NCI-H2029 (cell line): ENCODE measurements around the gene SLC17A2.
"Not testable (repeated sequence)": the region's sequence is repeated elsewhere in the genome, so short reads cannot be mapped to it uniquely, and the experiment has no call there.

ENCODE experiments used
- DNase-seq: peaks from one replicate; lab custom pipeline; 2025; lab: John Stamatoyannopoulos, UW

Gene SLC17A2

DNA sequence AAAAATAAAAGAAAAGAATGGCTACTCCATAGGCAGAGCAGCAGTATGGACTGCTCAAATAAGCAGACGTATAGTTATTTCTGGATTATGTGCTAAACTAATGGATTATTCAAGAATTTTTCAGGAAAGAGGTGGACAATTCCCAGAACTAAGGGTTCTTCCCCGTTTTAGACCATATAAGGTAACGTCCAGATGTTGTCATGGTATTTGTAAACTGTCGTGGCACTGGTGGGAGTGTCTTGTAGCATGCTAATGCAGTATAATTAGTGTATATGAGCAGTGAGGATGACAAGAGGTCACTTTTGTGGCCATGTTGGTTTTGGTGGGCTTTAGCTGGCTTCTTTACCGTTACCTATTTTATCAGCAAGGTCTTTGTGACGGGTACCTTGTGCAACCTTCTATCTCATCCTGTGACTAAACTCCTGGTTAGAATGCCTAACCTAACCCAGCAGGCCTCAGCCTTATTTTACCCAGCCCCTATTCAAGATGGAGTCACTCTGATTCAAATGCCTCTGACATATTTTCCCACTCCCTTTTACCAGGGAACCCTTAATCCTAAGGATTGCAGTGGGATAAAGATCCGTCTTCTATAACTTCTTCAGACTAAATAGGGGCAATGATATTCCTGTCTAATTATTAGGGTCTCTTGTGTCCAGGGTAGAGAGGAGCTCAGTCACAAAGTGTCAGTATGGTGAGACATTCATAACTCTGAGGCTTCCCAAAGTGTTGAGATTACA, 21.0 kb upstream of the SLC17A2 start:
- no peak for DNase-seq

DNA sequence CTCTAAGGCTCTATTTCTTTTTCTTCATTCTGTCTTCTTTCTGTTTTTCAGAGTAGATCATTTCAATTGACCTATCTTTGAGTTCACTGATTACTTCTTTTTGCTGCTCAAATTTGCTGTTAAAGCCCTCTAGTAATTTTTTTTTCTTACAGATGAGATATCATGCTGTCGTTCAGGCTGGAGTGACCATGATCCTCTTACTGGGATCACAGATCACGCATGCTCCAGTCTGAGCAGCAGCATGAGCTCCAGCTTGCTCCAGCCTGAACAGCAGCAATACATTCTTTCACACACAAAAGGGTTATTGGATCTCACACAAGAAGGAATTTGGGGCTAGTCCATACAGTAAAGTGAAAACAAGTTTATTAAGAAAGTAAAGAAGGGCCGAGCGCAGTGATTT, 19.8 kb upstream of the SLC17A2 start:
- DNase-seq: no peak

DNA sequence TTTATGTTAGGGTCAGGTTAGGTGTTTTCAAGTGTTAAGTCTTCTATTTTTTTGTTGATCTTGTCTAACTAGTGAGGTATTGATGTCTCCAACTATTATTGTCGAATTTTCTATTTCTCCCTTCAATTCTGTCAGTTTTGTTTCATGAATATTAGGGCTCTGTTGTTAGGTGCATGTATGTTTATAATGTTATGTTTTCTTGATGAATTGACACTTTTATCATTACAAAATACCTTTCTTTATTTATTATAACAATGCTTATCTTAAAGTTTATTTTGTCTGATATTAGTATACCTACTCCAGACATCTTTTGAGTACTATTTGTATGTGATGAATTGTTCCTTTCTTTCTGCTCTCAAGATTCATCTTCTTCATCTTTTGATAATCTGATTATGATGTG, 19.2 kb upstream of the SLC17A2 start:
- DNase-seq: no peak

DNA sequence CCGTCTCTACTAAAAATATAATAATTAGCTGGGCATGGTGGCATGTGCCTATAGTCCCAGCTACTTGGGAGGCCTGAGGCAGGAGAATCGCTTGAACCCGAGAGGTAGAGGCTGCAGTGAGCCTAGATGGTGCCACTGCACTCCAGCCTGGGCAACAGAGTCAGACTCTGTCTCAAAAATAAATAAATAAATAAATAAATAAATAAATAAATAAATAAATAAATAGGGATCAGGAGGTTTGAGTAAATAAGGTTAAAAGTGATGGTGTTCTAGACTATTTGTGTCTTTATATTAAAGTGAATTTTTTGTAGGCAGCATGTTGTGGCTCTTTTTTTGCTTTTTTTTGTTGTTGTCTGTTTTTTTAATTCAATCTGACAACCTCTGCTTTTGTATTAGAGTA, 17.0 kb upstream of the SLC17A2 start:
- DNase-seq: not testable (repeated sequence)

DNA sequence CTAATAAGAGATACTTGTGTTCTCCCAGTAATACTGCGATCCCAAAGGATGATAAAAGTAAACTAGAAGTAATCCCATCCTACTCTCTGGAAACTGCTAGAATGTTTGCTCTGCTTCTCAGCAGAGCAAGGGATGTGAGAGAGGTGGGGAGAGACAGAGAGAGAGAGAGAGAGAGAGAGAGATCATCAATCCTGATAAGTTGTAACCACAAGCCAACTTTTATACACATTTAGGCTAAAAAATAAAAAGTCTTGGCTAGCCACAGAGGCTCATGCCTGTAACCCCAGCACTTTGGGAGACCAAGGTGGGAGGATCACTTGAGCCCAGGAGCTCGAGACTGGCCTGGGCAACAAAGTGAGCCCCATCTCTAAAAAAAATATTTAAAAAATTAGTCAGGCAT, 16.1 kb upstream of the SLC17A2 start:
- DNase-seq: no peak

DNA sequence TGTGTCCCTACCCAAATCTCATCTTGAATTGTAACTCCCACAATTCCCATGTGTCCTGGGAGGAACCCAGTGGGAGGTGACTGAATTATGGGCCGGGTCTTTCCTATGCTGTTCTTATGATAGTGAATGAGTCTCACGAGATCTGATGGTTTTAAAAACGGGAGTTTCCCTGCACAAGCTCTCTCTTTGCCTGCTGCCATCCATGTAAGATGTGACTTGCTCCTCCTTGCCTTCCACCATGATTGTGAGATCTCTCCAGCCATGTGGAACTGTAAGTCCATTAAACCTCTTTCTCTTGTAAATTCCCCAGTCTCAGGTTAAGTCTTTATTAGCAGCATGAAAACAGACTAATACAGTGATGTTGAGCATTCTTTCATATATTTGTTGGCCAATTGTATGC, 15.2 kb upstream of the SLC17A2 start:
- DNase-seq: not testable (repeated sequence)

DNA sequence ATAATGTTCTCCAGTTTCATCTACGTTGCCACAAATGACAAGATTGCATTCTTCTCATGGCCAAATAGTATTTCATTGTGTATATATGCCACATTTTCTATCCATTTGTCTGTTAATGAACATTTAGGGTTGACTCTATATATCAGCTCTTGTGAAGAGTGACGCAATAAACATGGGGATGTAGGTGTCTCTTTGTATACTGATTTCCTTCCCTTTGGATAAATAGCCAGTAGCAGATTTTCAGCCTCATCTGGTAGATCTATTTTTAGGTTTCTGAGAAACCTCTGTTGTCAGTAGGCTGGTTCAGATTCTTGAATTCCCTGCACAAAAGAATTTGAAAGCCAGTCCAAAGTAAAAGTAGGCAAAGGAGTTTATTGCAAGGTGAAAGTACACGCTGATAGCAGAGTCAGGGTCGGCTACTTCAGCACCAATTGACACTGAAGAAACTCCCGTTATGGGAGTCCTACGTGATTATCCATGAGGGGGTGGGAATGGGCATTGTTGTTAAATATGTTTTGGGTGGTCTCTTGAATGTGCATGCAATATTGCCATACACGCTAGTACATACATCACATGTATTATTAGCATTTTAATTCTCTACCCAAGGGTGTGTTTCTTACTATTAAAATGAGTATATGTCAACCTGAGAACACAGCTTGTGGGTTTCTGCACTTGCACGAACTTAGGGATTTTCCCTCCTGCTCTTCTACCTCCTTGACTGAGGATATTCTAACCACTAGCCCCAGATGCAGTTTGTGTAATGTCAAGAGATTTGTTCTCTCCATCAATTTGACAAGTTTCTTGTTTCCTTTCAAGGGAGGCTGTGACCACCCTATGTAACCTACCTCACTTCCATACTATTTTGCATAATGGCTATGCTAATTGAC, 14.4 kb upstream of the SLC17A2 start:
- DNase-seq: no peak

DNA sequence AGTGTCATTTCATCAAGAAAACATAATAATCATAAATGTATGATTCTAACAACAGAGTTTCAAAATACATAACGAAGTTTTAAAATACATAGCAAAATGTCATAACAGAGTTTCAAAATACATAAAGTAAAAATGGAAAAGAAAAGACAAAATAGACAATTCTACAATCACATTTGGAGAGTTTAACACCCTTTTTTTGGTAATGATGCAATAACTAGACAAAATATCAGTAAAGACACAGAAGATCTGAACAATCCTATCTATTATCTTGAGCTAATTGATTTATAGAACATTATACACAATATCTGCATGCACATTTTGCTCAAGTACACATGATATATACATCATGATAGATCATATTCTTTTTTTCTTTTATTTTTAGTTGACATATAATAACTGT, 13.4 kb upstream of the SLC17A2 start:
- no peak for DNase-seq

DNA sequence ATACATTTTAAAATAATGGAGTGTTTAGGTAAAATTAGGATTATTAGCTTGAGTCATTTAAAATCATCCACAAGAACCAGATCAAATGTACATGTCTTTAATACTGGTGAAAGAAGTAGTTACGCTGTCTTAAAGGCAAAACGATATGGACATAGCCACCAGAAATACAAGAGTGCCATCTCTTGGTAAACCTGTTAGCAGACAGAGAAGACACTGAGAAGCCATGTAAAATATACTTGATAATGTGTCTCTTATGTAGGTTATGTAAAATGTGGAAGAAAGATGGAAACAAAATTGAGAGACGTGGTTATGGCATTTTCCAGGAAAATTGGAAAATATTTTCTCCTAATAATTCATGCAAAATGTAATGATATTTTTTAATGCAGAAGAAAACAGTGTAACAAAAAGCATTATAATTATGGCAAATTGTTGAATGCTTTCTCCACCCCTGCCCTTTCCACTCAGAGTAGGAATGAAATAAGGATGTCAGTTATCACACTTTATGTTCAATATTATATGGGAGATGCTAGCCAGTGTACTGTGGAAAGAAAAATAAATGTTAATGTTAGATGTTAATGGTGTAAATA, 12.2 kb upstream of the SLC17A2 start:
- peak; percentile 9 for DNase-seq

DNA sequence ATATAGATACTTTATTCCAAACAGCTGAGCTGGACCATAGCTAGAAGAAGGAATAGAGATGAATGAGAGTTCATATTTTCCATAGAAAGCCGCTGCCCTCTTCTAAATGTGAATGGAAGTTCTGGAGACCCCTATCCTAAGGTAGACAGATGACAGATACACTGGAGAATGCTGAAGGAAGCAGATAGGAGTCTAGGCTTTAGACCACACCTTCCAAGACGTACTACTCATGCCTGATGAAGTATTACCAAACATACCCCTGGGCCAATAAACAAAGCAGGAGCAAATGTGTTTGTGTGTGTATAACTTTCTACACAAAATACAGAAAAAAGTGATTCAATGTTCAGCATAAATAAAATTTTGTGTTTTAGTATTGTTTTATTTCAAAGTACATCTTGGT, 9.1 kb upstream of the SLC17A2 start:
- no peak for DNase-seq

DNA sequence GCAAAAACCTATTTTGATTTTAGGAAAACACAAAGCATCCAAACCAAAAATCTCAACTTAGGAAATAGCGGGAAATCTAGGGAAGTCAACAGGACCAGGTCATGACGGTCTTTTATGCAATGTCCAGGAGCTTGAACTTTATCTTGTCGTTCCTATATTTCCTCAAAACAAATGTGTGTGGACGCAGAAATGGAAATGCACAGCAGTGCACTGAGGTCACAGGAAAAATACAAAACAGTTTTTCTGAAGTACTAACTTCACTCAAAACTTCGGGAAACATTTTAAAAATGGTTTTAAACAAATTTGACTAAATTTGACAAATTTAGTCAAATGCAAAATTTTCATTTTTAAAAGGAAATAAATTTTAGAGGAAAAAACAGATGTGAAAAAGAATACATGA, 5.5 kb upstream of the SLC17A2 start:
- no peak for DNase-seq

DNA sequence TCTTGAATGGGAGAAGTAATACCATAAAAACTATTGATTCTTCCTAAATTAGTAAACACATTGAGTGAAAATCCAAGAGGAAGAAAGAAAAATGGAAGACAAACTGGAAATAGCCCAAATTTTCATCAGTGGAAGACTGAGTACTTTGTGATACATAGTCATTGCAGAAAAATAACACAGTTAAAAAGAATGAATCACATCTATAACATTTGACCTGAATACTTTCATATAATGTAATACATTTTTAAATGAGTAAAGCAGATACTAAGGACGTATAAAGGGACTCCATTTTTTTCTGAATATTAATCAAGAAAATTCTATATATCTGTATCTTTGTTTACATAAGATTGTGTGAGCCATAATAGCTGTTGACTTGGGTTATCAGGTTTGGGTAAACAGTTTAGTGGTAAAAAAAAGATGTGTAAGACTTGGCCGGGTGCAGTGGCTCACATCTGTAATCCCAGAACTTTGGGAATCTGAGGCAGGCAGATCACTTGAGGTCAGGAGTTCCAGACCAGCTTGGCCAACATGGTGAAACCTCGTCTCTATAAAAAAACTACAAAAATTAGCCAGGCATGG, 4.3 kb upstream of the SLC17A2 start:
- no peak for DNase-seq

DNA sequence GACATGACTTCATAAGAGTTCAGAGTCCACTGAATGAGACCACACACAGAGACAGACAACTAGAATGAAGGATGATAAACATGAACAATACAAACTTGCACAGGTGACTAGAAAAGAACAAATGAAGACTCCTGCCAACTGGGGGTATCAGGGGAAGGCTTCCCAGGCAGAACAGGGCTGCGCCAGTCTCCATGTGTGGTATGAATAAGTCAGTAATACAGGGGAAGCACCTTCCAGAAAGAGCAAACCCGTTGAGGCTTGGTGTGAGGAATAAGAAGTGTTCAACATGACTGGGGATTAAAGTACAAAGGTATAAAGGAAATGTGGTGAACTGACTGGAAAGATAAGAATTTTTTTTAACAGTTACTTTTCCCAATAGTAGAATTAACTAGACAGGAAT, 3.7 kb upstream of the SLC17A2 start:
- DNase-seq: no peak

DNA sequence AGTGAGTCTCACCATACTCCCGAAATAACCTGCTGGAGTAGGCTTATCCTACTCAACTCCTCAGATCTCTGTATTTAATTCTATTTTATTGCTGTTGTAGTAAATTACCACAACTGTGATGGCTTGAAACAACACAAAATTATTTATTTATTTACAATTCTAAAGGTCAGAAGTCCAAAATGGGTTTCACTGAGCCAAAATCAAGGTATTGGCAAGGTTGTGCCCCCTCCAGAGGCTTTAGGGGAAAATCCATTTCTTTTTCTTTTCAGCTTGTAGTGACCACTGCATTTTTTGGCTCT, 869 bp upstream of the SLC17A2 start:
- no peak for DNase-seq

DNA sequence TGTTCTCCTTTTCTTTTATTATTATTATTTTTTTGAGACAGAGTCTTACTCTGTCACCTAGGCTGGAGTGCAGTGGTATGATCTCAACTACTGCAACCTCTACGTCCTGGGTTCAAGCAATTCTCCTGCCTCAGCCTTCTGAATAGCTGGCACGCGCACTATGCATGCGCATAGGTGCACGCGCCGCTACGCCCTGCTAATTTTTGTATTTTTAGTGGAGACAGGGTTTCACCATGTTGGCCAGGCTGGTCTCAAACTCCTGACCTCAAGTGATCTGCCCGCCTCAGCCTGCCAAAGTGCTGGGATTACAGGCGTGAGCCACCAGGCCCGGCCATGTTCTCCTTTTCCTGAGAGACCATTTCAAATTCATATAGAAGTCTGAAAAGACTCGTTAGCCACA, 706 bp downstream of the SLC17A2 start:
- not testable (repeated sequence) for DNase-seq

DNA sequence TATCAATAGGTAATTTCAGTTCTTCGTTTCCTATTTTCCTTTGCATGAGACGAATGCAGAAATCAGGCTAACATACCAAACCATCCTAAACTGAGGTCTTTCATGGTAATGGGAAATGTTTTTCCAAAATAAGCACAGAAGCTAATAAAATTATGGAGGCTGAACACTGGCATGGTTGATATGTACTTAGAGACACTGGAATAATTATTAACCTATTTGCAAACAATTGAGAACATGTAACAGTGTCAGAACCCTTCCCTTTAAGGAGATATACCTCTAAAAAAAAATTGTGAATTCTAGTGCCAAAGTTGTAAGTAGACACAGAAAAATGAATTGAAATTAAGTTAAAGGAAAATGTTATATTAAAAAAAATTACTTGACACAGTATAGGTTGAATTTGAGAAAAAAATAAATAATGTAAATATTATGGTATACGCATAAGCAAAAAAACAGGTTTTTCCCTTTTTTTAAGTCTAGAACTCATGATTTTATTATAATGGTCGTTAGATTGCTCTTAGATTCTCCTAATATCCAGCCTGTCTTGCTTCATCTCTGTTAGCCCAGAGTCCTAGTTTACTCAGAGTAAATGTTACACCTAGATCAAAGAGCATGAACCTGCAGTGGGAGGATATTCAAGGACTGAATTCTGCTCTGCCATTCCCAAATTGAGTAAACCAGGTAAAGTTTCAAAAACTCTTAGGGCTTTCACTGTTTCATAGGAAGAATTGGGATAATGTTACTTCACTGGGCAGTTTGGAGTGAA, 1.7 kb downstream of the SLC17A2 start:
- no peak for DNase-seq

DNA sequence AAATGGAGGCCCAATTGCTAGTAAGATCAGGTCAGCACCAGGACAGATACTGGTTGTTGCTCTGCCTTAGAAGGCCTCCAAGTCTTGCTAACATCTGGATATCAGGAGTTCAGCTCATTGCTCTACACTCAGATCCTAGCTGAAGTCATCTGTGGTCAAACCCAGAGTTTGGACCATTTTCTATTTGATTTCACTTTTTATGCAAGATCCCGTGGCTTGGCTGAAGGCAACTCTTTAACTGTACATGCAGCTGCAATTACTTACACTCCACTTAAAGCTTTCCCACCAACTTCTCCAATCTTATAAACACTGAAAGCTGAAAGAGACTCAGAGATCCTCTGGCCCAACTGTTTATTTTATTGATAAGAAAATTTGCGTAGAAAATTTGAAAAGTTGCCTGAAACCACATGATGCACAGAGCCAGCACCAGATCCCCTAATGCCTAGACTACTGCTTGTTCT, 2.7 kb downstream of the SLC17A2 start:
- DNase-seq: no peak

DNA sequence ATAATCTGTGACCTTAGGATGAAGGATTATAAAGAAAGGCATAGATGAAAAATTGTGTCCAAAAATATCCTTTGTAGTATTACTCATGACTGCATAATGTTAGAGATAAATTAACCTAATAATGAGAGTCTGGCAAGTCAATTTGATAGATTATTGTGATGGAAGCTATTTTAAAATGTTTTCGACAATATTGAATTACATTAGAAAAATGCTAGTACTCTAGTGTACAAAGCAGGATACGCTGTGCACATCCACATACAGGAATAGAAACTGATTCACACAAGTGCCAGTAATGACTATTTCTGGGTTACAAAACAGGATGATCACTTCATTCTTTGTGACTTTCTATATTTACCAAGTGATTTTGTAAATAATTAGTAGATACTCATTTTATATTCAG, 3.3 kb downstream of the SLC17A2 start:
- DNase-seq: no peak

DNA sequence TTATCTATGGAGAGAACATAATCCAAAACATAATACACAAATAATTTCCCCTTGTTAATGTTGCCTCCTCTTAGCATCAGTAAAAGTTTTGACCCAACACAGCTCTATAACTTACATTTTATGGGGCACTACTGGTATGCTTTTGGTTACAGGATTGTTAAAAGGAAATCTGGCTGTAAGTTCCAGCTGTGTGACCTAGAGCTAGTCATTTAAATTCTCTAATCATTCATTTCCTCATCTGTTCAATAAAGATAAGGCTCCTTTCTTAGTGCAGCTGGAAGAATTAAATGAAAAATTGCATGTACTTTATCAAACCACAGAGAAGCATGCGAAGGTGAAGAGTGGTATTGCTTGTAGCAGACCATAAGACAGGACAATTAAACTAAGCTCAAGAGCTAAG, 4.6 kb downstream of the SLC17A2 start:
- no peak for DNase-seq

DNA sequence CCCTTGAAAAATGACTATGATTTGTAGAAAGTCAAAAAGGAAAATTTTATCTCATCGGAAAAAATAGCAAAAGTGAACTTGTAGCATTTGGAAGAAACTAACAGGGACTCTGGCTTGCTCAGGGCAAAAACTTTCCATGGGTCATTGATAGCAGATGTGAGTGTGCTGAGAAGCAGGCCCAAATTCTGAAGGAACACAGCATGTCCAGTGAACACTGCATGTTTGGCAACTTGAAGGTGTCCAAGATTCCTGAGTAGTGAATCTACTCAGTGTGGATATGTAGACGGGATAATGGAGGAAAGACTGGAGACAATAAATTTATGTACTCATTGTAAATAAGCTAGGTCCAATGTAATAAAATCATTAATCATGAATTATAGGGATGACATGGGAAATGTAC, 8.2 kb downstream of the SLC17A2 start:
- DNase-seq: no peak

DNA sequence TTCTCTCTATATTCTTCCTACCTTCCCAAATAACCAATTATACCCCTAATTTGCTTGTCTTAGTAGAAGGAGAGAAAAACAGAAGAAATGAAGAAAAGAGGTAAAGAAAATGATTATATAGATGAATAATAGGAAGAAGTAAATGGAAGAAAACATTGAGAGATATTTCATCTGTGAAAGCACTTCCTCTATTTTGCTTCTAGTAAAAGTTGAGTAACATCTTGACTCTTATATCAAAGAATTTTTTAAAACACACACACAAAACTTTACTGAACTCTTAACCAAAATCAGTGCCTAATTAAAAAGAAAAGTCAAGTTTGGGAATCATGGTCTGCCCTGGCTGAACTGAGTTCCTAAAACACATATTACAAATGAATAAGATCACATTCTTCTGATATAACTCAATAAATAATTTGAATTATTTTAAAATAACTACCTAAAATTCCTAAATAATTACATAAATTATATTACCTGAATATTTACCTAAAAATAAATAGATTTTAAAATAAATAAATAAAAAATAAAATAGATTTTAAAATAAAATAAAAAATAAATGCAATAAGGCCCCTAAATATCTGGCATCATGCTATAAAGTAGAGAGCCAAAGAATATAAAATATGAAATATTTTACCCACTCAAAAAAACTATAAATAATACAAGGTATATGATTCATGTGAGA, 8.8 kb downstream of the SLC17A2 start:
- DNase-seq: no peak

DNA sequence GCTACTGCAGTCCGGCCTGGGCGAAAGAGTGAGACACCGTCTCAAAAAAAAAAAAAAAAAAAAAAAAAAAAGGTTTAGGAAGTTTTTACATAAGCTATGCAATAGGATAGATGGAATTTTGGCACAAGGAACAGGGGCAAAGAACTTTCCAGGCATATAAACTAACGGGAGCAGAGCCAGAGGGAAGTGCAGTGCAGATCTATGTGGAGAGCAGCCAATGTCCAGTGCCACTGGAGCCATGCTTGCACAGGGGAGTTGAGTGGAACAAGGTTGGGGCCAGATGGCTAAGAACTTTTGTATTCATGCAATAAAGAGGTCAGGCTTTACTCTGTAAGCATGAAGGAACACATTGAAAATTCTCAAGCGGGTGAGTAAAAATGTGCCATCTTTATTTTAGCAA, 10.8 kb downstream of the SLC17A2 start:
- no peak for DNase-seq
